ENCODE results near the gene ENOPH1. TPM values are rescaled to one million over a fixed set of nuclear protein-coding genes. Genes with fewer than 3 reads are reported as not detected.

The ENOPH1 gene
- total and polyA plus RNA-seq, 2 experiments from 2014 or later, result 34.0 to 35.6 TPM

DNA sequence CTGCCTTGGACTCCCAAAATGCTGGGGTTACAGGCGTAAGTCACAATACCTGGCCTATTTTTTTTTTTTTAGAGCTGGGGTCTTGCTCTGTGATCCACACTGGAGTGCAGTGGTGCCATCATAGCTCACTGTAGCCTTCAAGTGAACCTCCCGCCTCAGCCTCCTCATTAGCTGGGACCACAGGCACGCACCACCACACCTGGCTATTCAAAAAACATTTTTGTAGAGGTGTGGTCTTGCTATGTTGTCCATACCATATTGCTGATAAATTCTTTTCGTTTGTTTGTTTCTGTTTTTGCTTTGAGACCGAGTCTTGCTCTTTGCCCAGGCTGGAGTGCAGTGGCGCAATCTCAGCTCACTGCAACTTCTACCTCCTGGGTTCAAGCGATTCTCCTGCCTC is 21.6 kb downstream of the ENOPH1 start:
- Histone ChIP-seq H4K20me1 (ENCODE audit: insufficient read depth) (no peaks in the 10 kb centered on the region), H3K4me3 (no peak overlapping the region), H3K9me3 (ENCODE audit: low read depth) (no peaks in the 10 kb centered on the region), H2AFZ (no peak overlapping the region), H3K36me3 (ENCODE audit: low read depth) (peaks cover 26% of the 10 kb centered on the region; the same call in 1 of the 2 replicates), H3K4me2 (ENCODE audit: unreplicated experiment) (no peak overlapping the region), H3K27ac (no peak overlapping the region), H3K79me2 (ENCODE audit: insufficient read depth) (peaks cover 42% of the 10 kb centered on the region), H3K4me1 (ENCODE audit: insufficient read depth) (no peaks in the 10 kb centered on the region), H3K27me3 (replicated peaks; ENCODE audit: insufficient read depth) (no peaks in the 10 kb centered on the region), H3K9ac (no peak overlapping the region), H3F3A (ENCODE audit: insufficient read depth) (no peaks in the 10 kb centered on the region), H3K9me2 (ENCODE audit: insufficient read depth) (no peaks in the 10 kb centered on the region)
- in situ Hi-C loops (cut with MboI), result loop anchor here (25.0 kb wide), 1 partner anchor 810 kb away; no protein-coding TSS in a partner anchor
- TF ChIP-seq EZH2 (IDR thresholded peaks at IDR 0.05; ENCODE audit: insufficient read depth, poor library complexity, severe bottlenecking), result no peak
- TF ChIP-seq EZH2phosphoT487 (IDR thresholded peaks at IDR 0.05; ENCODE audit: insufficient read depth, low read depth), result no peak
- 95 to 96% methylated on average over 7 of the region's 7 CpGs for WGBS, 2 experiments (ENCODE audit: low coverage in 1 of 2, low lambda C conversion rate in 2 of 2, missing lambda C conversion rate in 2 of 2)
- DNase-seq, result no peak

DNA sequence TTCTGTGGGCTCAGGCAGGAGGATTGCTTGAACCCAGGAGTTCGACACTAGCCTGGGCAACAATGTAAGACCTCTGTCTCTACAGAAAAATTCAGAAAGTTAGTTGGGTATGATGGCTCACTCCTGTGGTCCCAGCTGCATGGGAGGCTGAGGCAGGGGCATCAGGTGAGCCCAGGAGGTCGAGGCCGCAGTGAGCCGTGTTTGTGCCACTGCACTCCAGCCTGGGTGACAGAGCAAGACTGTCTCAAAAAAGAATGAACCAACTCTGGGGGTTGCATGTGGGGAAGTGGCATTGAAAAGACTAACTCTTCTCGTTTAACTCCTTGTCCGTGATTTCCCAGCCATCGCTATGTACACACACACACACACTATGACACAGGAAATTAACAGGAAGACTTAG is 26.9 kb downstream of the ENOPH1 start:
- WGBS, 2 experiments (ENCODE audit: low coverage in 1 of 2, low lambda C conversion rate in 2 of 2, missing lambda C conversion rate in 2 of 2), result 98% methylated on average over 7 of the region's 7 CpGs
- H3K4me2 ChIP-seq (ENCODE audit: unreplicated experiment), result no peak overlapping the region
- H3K9ac ChIP-seq, result no peak overlapping the region
- in situ Hi-C loops (cut with MboI), result loop anchor here (25.0 kb wide), 1 partner anchor 805 kb away; no protein-coding TSS in a partner anchor
- peaks cover 24% of the 10 kb centered on the region; the same call in 1 of the 2 replicates for H3K36me3 ChIP-seq (ENCODE audit: low read depth)
- no peaks in the 10 kb centered on the region for H4K20me1 ChIP-seq (ENCODE audit: insufficient read depth)
- peaks cover 25% of the 10 kb centered on the region for H3F3A ChIP-seq (ENCODE audit: insufficient read depth)
- TF ChIP-seq EZH2phosphoT487 (IDR thresholded peaks at IDR 0.05; ENCODE audit: insufficient read depth, low read depth), result no peak
- DNase-seq, result no peak
- no peak overlapping the region for H2AFZ ChIP-seq
- no peaks in the 10 kb centered on the region for H3K9me3 ChIP-seq (ENCODE audit: low read depth)
- no peaks in the 10 kb centered on the region for H3K9me2 ChIP-seq (ENCODE audit: insufficient read depth)
- H3K79me2 ChIP-seq (ENCODE audit: insufficient read depth), result peaks cover 14% of the 10 kb centered on the region; the same call in 1 of the 2 replicates
- no peak overlapping the region for H3K27ac ChIP-seq
- H3K27me3 ChIP-seq (replicated peaks; ENCODE audit: insufficient read depth), result no peaks in the 10 kb centered on the region
- no peak overlapping the region for H3K4me3 ChIP-seq
- H3K4me1 ChIP-seq (ENCODE audit: insufficient read depth), result no peaks in the 10 kb centered on the region

DNA sequence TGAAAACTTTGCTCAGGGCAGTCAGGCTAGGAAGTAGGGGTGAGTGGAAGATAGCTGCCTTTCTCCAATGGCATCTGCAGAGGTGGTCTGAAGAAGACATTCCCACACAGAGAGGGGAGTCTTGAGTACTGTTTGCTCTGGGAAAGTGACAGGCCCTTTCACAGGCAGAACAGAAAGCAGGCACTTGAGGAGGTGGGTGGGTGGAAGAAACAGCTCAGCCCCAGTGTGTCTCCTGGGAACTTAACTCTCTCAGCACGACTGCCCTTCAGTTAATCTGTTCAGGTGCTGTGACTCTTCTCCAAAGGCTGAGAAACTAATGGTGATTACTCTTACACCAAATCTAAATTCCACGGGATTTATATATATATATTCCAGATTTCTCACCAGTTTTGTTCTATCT is 28.3 kb downstream of the ENOPH1 start:
- Histone ChIP-seq H2AFZ (no peak overlapping the region), H3K4me3 (no peak overlapping the region), H3K4me2 (ENCODE audit: unreplicated experiment) (no peak overlapping the region), H3K4me1 (ENCODE audit: insufficient read depth) (no peaks in the 10 kb centered on the region), H3K9me3 (ENCODE audit: low read depth) (no peaks in the 10 kb centered on the region), H3F3A (ENCODE audit: insufficient read depth) (peaks cover 28% of the 10 kb centered on the region), H4K20me1 (ENCODE audit: insufficient read depth) (no peaks in the 10 kb centered on the region), H3K36me3 (ENCODE audit: low read depth) (0 out of 2 replicates have a peak, but pooled peaks cover 20% of the 10 kb centered on the region), H3K79me2 (ENCODE audit: insufficient read depth) (no peaks in the 10 kb centered on the region; the same call in 1 of the 2 replicates), H3K27ac (no peak overlapping the region), H3K9me2 (ENCODE audit: insufficient read depth) (no peaks in the 10 kb centered on the region), H3K9ac (no peak overlapping the region), H3K27me3 (replicated peaks; ENCODE audit: insufficient read depth) (no peaks in the 10 kb centered on the region)
- WGBS, 2 experiments (ENCODE audit: low coverage in 1 of 2, low lambda C conversion rate in 2 of 2, missing lambda C conversion rate in 2 of 2), result 100% methylated on average over 2 of the region's 2 CpGs
- in situ Hi-C loops (cut with MboI), result loop anchor here (25.0 kb wide), 1 partner anchor 804 kb away; no protein-coding TSS in a partner anchor
- TF ChIP-seq EZH2phosphoT487 (IDR thresholded peaks at IDR 0.05; ENCODE audit: insufficient read depth, low read depth), result no peak
- no peak for DNase-seq

DNA sequence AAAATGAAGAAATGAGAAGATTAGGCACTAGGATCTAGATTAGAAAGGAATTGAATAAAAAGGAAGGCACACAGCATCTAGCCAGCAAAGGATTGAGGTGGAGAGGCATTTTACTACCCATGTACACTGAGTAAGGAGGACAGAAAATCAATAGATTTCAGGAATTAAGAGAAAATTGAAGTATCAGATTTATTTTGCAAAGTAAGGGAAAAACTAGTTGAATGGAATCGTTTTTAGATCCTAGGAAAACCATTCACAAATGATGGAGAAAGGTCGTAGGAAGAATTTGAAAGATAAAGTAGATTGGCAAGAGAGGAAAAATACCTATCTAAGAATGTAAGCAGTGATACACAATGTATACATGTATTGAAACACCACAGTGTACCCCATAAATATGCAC is 31.3 kb downstream of the ENOPH1 start:
- in situ Hi-C loops (cut with MboI), result loop anchor here (10.0 to 25.0 kb wide), 3 partner anchors 273 to 801 kb away; no protein-coding TSS in a partner anchor
- Histone ChIP-seq H3K27ac (no peak overlapping the region), H3F3A (ENCODE audit: insufficient read depth) (peaks cover 28% of the 10 kb centered on the region), H3K9me3 (ENCODE audit: low read depth) (no peaks in the 10 kb centered on the region), H3K9ac (no peak overlapping the region), H3K79me2 (ENCODE audit: insufficient read depth) (no peaks in the 10 kb centered on the region), H3K36me3 (ENCODE audit: low read depth) (0 out of 2 replicates have a peak, but pooled peaks cover 15% of the 10 kb centered on the region), H2AFZ (no peak overlapping the region), H3K27me3 (replicated peaks; ENCODE audit: insufficient read depth) (no peaks in the 10 kb centered on the region), H3K4me2 (ENCODE audit: unreplicated experiment) (no peak overlapping the region), H3K4me1 (ENCODE audit: insufficient read depth) (no peaks in the 10 kb centered on the region), H4K20me1 (ENCODE audit: insufficient read depth) (no peaks in the 10 kb centered on the region), H3K9me2 (ENCODE audit: insufficient read depth) (no peaks in the 10 kb centered on the region), H3K4me3 (no peak overlapping the region)
- no peak for DNase-seq
- 95 to 97% methylated on average over 2 of the region's 2 CpGs for WGBS, 2 experiments (ENCODE audit: low coverage in 1 of 2, low lambda C conversion rate in 2 of 2, missing lambda C conversion rate in 2 of 2)
- TF ChIP-seq EZH2phosphoT487 (IDR thresholded peaks at IDR 0.05; ENCODE audit: insufficient read depth, low read depth), result no peak
- no peak for TF ChIP-seq EZH2 (IDR thresholded peaks at IDR 0.05; ENCODE audit: insufficient read depth, poor library complexity, severe bottlenecking)
